ENCODE results near the gene DOCK6. TPM values are rescaled to one million over a fixed set of nuclear protein-coding genes. Genes with fewer than 3 reads are reported as not detected.

DOCK6 gene
- polyA plus RNA-seq (2012; ENCODE audit: insufficient read length, low read depth) = 119 TPM

- TF ChIP-seq FOXP2 (optimal IDR thresholded peaks at IDR 0.05; ENCODE audit: borderline replicate concordance, extremely low read depth, extremely low read length, insufficient read depth) = peak; percentile 33
- no peak for TF ChIP-seq TAF1 (IDR thresholded peaks at IDR 0.05; ENCODE audit: borderline replicate concordance, insufficient read depth, low read length)
These were observed at the start of gene DOCK6 for GRCh38 chr19:11261971-11262839. Gene DOCK6 (minus strand): TSS chr19:11262524. CDS start chr19:11262440, 84 bp downstream.

DNA sequence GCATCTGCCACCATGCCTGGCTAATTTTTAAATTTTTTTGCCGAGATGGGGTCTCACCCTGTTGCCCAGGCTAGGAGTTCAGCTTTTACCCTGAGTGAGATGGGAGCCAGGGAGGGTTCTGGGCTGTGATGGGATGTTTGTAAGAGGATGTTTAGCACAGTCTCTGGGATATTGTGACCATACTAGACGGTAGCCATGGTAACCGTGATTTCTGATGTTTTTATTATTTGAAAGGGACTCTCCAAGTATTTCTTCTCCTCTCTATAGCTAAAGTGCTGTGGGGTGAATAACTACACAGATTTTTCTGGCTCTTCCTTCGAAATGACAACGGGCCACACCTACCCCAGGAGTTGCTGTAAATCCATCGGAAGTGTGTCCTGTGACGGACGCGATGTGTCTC is 44.0 kb upstream of the DOCK6 start:
- TF ChIP-seq REST (IDR thresholded peaks at IDR 0.05; ENCODE audit: insufficient read depth in 1 of 2, low read depth in 2 of 2, low read length in 2 of 2) = no peak
- no peak for TF ChIP-seq SIN3A (IDR thresholded peaks at IDR 0.05; ENCODE audit: borderline replicate concordance, insufficient read depth, low read length)
- TF ChIP-seq FOXP2 (optimal IDR thresholded peaks at IDR 0.05; ENCODE audit: borderline replicate concordance, extremely low read depth, extremely low read length, insufficient read depth) = no peak
- no peak for TF ChIP-seq TAF1 (IDR thresholded peaks at IDR 0.05; ENCODE audit: borderline replicate concordance, insufficient read depth, low read length)
- TF ChIP-seq POLR2AphosphoS5 (IDR thresholded peaks at IDR 0.05; ENCODE audit: low read depth, low read length) = no peak

DNA sequence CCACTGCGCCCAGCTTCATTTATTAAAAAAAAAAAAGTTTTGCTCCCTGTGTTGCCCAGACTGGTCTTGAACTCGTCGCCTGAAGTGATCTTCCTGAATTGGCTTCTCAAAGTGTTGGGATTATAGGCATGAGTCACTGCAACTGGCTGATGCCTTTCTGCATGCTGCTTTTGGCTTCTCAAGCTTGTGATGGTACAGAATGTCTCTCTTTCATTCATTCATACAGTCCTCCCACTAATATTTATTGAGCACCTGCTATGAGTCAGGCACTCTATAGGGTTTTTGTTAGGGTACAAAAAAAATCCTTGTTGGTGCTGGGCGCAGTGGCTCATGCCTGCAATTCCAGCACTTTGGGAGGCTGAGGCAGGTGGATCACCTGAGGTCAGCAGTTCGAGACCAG is 42.6 kb upstream of the DOCK6 start:
- TF ChIP-seq SIN3A (IDR thresholded peaks at IDR 0.05; ENCODE audit: borderline replicate concordance, insufficient read depth, low read length) (no peak), POLR2AphosphoS5 (IDR thresholded peaks at IDR 0.05; ENCODE audit: low read depth, low read length) (no peak), FOXP2 (optimal IDR thresholded peaks at IDR 0.05; ENCODE audit: borderline replicate concordance, extremely low read depth, extremely low read length, insufficient read depth) (no peak), REST (IDR thresholded peaks at IDR 0.05; ENCODE audit: insufficient read depth in 1 of 2, low read depth in 2 of 2, low read length in 2 of 2) (no peak), TAF1 (IDR thresholded peaks at IDR 0.05; ENCODE audit: borderline replicate concordance, insufficient read depth, low read length) (no peak)

DNA sequence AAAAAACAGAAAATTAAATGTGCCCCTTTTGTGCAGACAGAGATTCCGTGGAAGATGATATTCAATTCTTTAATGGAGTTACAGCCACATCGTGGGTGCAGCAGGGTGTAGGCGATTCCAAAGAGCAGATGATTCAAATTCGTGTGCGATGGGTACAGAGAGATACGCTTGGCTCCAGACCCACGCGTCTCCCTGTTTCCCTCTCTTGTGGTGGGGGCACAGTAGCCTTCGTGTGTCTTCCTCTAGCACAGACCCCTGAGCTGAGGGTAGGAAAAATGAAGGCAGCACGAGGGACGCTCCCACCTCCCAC is 38.4 kb upstream of the DOCK6 start:
- no peak for TF ChIP-seq TAF1 (IDR thresholded peaks at IDR 0.05; ENCODE audit: borderline replicate concordance, insufficient read depth, low read length)
- no peak for TF ChIP-seq SIN3A (IDR thresholded peaks at IDR 0.05; ENCODE audit: borderline replicate concordance, insufficient read depth, low read length)
- TF ChIP-seq FOXP2 (optimal IDR thresholded peaks at IDR 0.05; ENCODE audit: borderline replicate concordance, extremely low read depth, extremely low read length, insufficient read depth) = no peak
- TF ChIP-seq REST (IDR thresholded peaks at IDR 0.05; ENCODE audit: insufficient read depth in 1 of 2, low read depth in 2 of 2, low read length in 2 of 2) = no peak
- no peak for TF ChIP-seq POLR2AphosphoS5 (IDR thresholded peaks at IDR 0.05; ENCODE audit: low read depth, low read length)

DNA sequence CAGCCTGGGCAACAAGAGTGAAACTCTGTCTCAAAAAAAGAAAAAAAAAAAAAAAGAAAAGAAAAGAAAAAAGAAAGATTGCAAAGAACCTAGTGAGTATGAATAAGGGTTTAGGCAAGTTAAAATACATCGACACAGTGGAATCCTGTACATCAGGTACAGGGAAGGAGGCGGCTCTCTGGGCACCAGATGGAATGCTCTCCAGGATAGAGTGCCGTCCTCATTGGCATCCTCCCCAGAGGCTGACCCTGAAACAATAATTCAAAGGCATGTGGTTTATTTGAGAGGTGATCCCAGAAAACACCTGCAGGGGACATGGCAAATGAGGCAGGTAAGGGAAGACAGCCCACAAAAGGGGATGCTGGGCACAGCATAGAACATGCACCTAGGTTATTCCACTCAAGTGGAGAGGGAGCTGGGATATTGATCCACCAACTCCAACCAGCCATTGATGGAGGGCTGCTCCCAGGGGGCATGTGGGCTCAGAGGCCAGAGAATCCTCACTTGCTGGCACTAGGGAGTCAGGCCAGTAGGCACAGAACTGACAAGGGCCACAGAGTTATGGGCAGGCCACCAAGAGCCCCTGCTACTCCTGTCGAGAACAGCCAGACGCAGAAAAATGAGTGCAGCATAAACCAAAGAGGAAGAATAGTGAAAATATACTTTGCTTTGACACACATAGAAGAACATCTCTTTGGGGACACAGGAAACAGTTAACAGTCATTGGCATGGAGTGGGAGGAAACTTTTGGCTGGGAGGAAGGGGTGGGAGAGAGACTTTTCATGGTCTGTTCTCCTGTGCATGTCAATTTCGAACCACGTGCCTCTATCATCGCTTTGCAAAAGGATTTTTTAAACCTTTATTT is 37.9 kb upstream of the DOCK6 start:
- no peak for TF ChIP-seq REST (IDR thresholded peaks at IDR 0.05; ENCODE audit: insufficient read depth in 1 of 2, low read depth in 2 of 2, low read length in 2 of 2)
- TF ChIP-seq SIN3A (IDR thresholded peaks at IDR 0.05; ENCODE audit: borderline replicate concordance, insufficient read depth, low read length) = no peak
- no peak for TF ChIP-seq TAF1 (IDR thresholded peaks at IDR 0.05; ENCODE audit: borderline replicate concordance, insufficient read depth, low read length)
- no peak for TF ChIP-seq FOXP2 (optimal IDR thresholded peaks at IDR 0.05; ENCODE audit: borderline replicate concordance, extremely low read depth, extremely low read length, insufficient read depth)
- TF ChIP-seq POLR2AphosphoS5 (IDR thresholded peaks at IDR 0.05; ENCODE audit: low read depth, low read length) = no peak
